ENCODE results near the gene ZNF316.

The ZNF316 gene

DNA sequence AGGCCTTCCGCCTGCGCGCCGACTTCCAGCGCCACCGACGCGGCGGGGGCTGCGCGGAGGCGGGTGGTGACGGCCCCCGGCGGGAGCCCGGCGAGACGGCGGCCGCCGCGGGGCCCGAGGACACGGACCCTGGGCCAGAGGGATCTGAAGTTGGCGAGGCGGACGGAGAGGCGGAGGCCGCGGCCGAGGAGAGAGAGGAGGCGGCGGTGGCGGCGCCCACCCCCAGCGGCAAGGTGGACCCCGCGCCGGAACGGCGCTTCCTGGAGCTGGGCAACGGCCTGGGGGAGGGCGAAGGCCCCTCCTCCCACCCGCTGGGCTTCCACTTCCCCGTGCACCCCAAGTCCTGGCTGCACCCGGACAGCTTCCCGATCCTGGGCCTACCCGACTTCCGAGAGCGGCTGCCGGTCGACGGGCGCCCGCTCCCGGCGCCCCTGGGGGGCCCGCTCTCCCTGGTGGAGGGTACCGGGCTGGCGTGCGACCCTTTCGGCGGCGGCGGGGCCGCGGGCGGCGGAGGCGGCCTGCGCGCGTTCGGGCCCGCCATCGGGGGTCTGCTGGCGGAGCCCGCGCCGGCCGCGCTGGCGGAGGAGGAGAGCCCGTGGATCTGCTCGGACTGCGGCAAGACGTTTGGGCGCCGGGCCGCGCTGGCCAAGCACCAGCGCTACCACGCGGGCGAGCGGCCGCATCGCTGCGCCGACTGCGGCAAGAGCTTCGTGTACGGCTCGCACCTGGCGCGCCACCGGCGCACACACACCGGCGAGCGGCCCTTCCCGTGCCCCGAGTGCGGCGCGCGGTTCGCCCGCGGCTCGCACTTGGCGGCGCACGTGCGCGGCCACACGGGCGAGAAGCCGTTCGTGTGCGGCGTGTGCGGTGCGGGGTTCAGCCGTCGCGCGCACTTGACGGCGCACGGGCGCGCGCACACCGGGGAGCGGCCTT is 16.2 kb downstream of the ZNF316 start:
- no peak overlapping the region for H3K4me2 ChIP-seq (ENCODE audit: low read length)
- no peaks in the 10 kb centered on the region for H3K9me3 ChIP-seq (ENCODE audit: insufficient read depth, low read length)
- no peaks in the 10 kb centered on the region for H3K27me3 ChIP-seq (ENCODE audit: low read depth, low read length)
- H3K4me1 ChIP-seq (ENCODE audit: low read length) = no peaks in the 10 kb centered on the region
- H3K4me3 ChIP-seq (ENCODE audit: low read length) = no peak overlapping the region
- H4K20me1 ChIP-seq (ENCODE audit: insufficient read depth, low read length) = no peaks in the 10 kb centered on the region
- no peak overlapping the region for H2AFZ ChIP-seq (ENCODE audit: low read depth, low read length)
- TF ChIP-seq, protein P1, sequence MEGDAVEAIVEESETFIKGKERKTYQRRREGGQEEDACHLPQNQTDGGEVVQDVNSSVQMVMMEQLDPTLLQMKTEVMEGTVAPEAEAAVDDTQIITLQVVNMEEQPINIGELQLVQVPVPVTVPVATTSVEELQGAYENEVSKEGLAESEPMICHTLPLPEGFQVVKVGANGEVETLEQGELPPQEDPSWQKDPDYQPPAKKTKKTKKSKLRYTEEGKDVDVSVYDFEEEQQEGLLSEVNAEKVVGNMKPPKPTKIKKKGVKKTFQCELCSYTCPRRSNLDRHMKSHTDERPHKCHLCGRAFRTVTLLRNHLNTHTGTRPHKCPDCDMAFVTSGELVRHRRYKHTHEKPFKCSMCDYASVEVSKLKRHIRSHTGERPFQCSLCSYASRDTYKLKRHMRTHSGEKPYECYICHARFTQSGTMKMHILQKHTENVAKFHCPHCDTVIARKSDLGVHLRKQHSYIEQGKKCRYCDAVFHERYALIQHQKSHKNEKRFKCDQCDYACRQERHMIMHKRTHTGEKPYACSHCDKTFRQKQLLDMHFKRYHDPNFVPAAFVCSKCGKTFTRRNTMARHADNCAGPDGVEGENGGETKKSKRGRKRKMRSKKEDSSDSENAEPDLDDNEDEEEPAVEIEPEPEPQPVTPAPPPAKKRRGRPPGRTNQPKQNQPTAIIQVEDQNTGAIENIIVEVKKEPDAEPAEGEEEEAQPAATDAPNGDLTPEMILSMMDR (IDR thresholded peaks at IDR 0.05; ENCODE audit: low read depth, low read length) = no peak
- TF ChIP-seq EZH2phosphoT487 (IDR thresholded peaks at IDR 0.05; ENCODE audit: low read depth) = no peak
- H3K9ac ChIP-seq (ENCODE audit: low read length) = no peak overlapping the region
- no peaks in the 10 kb centered on the region for H3K79me2 ChIP-seq (ENCODE audit: low read length)
- H3K27ac ChIP-seq (ENCODE audit: low read length) = no peak overlapping the region
- peaks cover 46% of the 10 kb centered on the region for H3K36me3 ChIP-seq (replicated peaks; ENCODE audit: low read depth, low read length)

DNA sequence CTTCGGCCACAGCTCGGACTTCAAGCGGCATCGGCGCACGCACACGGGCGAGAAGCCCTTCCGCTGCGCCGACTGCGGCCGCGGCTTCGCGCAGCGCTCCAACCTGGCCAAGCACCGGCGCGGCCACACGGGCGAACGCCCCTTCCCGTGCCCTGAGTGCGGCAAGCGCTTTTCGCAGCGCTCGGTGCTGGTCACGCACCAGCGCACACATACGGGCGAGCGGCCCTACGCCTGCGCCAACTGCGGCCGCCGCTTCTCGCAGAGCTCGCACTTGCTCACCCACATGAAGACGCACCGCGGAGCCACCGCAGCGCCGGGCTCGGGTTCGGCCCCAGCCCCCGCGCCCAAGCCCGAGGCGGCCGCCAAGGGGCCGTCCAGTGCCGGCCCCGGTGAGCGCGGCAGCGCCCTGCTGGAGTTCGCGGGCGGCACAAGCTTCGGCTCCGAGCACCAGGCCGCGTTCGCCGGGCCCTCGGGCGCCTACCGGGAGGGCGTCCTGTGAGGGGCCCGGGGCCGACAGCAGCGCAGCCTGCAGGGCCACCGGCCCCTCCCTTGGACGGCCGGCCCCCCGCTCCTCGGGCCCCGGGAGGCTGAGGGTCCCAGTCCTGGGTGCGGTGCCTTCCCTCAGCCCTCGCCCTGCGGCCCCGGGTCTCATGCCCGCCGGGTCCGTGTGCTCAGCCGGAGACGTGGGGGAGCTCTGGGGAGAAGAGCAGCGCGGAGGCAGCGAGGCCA is 17.2 kb downstream of the ZNF316 start:
- Histone ChIP-seq H4K20me1 (ENCODE audit: insufficient read depth, low read length) (no peaks in the 10 kb centered on the region), H3K4me2 (ENCODE audit: low read length) (no peak overlapping the region), H3K4me1 (ENCODE audit: low read length) (no peaks in the 10 kb centered on the region), H3K27ac (ENCODE audit: low read length) (no peak overlapping the region), H2AFZ (ENCODE audit: low read depth, low read length) (no peak overlapping the region), H3K27me3 (ENCODE audit: low read depth, low read length) (no peaks in the 10 kb centered on the region), H3K36me3 (replicated peaks; ENCODE audit: low read depth, low read length) (peaks cover 46% of the 10 kb centered on the region), H3K79me2 (ENCODE audit: low read length) (no peaks in the 10 kb centered on the region), H3K9ac (ENCODE audit: low read length) (no peak overlapping the region), H3K9me3 (ENCODE audit: insufficient read depth, low read length) (no peaks in the 10 kb centered on the region), H3K4me3 (ENCODE audit: low read length) (no peak overlapping the region)
- TF ChIP-seq, protein P1 (IDR thresholded peaks at IDR 0.05; ENCODE audit: low read depth, low read length) = no peak
- TF ChIP-seq EZH2phosphoT487 (IDR thresholded peaks at IDR 0.05; ENCODE audit: low read depth) = no peak

DNA sequence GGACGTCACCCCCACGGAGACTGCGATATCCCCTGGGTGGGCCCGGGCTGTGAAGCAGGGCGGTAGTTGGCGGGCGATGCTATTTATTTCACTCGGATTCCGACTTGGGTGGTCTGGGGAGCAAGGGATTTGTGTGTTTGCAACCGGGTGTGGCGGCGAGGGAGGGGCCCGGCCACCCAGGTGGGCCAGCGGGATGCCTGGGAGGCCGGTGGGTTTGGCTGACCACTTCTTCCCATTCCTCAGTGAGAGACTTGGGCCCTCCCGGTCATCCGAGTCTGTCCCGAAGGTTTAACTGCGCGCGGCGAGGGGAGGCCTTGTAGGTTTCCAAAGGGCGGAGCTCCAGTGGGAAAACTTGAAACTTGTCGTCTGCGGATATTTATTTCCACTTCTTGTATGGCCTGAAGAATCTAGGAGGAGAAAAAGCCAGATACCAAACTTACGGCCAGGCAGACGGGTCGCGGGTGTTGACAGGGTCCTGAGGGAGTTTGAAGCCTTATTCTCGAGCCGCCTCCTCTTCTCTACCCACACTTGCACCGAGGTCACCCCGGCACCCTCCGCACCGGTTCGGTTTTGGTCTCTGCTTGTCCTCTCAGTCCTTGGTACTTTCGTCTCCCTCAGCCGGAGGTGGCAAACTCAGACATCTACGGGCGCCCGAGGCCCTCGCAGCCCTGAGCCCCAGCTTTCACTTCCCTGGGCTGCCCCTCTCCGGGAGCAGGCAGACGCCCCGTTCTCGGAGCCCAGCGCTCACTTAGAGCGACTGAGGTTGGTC is 17.9 kb downstream of the ZNF316 start:
- no peaks in the 10 kb centered on the region for H3K9me3 ChIP-seq (ENCODE audit: insufficient read depth, low read length)
- no peak overlapping the region for H3K4me2 ChIP-seq (ENCODE audit: low read length)
- TF ChIP-seq, protein P1 (IDR thresholded peaks at IDR 0.05; ENCODE audit: low read depth, low read length) = no peak
- no peak for TF ChIP-seq EZH2phosphoT487 (IDR thresholded peaks at IDR 0.05; ENCODE audit: low read depth)
- H4K20me1 ChIP-seq (ENCODE audit: insufficient read depth, low read length) = no peaks in the 10 kb centered on the region
- H3K9ac ChIP-seq (ENCODE audit: low read length) = no peak overlapping the region
- H3K4me1 ChIP-seq (ENCODE audit: low read length) = no peaks in the 10 kb centered on the region
- H3K36me3 ChIP-seq (replicated peaks; ENCODE audit: low read depth, low read length) = peaks cover 42% of the 10 kb centered on the region
- H3K4me3 ChIP-seq (ENCODE audit: low read length) = no peak overlapping the region
- no peaks in the 10 kb centered on the region for H3K79me2 ChIP-seq (ENCODE audit: low read length)
- no peak overlapping the region for H3K27ac ChIP-seq (ENCODE audit: low read length)
- no peak overlapping the region for H2AFZ ChIP-seq (ENCODE audit: low read depth, low read length)
- H3K27me3 ChIP-seq (ENCODE audit: low read depth, low read length) = no peaks in the 10 kb centered on the region
